Activated CD8-positive, alpha-beta T cell treated with anti-CD3 and anti-CD28 coated beads for 36 hours (primary cell): ENCODE measurements around the gene CMKLR1. TPM values are rescaled to one million over a fixed set of nuclear protein-coding genes. Genes with fewer than 3 reads are reported as not detected.

Experiments used
- ATAC-seq: fragments of 200-7000 bp; cut with Tn5 transposase; one replicate; pipeline ENCODE4 v1.10.0; 2021; ENCODE audit warnings: mild to moderate bottlenecking, moderate library complexity
- CTCF ChIA-PET: fragments of 350-600 bp; sonication (Branson Sonifier 250); formaldehyde crosslinking; loops from one replicate; lab custom pipeline; 2021; ENCODE audit warnings: antibody characterized with exemption; lab: Charles Lee
- POLR2A ChIA-PET: fragments of 350-600 bp; sonication (Branson Sonifier 250); formaldehyde crosslinking; loops from one replicate; lab custom pipeline; 2021; ENCODE audit warnings: antibody characterized with exemption; lab: Charles Lee
- DNase-seq: peaks from one replicate; pipeline ENCODE4 v3.0.0-alpha.2; 2020
- H3K27ac Mint-ChIP-seq: one replicate; pipeline ENCODE4 v1.8.0; 2021; ENCODE audit warnings: mild to moderate bottlenecking, mixed read lengths
- H3K27me3 Mint-ChIP-seq: one replicate; pipeline ENCODE4 v1.8.0; 2021; ENCODE audit warnings: mixed read lengths
- H3K36me3 Mint-ChIP-seq: one replicate; pipeline ENCODE4 v1.8.0; 2021; ENCODE audit warnings: low read depth, mixed read lengths
- H3K4me1 Mint-ChIP-seq: one replicate; pipeline ENCODE4 v1.8.0; 2021; ENCODE audit warnings: low read depth, mixed read lengths
- H3K4me3 Mint-ChIP-seq: one replicate; pipeline ENCODE4 v1.8.0; 2021; ENCODE audit warnings: mild to moderate bottlenecking, moderate library complexity, mixed read lengths
- H3K9me3 Mint-ChIP-seq: one replicate; pipeline ENCODE4 v1.8.0; 2021; ENCODE audit warnings: mixed read lengths
- intact Hi-C: fragments of 100-400 bp; cut with micrococcal nuclease; formaldehyde crosslinking; loops from one replicate; pipeline ENCODE4 v1.10.0; 2022
- total RNA-seq, 2 experiments: library from RNA; stranded (reverse); gene quantifications; one replicate each; pipeline ENCODE4 v1.2.3, GENCODE V29; 2021
- TF ChIP-seq, protein P1 (sequence below): fragments of 200-600 bp; IDR thresholded peaks from one replicate; pipeline ENCODE4 v1.8.0; 2022; ENCODE audit warnings: antibody characterized with exemption, mild to moderate bottlenecking

The CMKLR1 gene
- total RNA-seq, 2 experiments from 2014 or later, result not detected

DNA sequence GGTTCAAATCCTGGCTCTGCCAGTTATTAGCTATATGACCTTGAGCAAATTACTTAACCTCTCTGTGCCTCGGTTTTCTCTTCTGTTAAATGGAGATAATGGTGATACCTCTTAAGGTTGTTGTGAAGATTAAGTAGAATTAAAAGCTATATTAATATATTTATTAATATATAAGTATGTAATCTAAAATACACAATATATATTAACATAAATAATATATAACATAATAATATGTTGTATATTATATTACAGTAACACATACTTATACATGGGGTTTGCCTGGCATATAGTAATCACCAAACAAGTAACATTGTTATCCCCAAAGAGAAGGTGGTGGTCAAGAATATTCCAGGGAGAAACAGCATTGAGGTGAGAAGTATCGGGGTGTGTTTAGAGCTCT, 92.0 kb downstream of the CMKLR1 start:
- no peaks in the 10 kb centered on the region for H3K36me3 Mint-ChIP-seq
- ATAC-seq, result no peak
- ChIA-PET CTCF (no interaction called here), POLR2A (no interaction called here)
- peaks cover 7% of the 10 kb centered on the region for H3K27me3 Mint-ChIP-seq
- no peaks in the 10 kb centered on the region for H3K4me1 Mint-ChIP-seq
- intact Hi-C loops, result no loop called here
- TF ChIP-seq, protein P1, sequence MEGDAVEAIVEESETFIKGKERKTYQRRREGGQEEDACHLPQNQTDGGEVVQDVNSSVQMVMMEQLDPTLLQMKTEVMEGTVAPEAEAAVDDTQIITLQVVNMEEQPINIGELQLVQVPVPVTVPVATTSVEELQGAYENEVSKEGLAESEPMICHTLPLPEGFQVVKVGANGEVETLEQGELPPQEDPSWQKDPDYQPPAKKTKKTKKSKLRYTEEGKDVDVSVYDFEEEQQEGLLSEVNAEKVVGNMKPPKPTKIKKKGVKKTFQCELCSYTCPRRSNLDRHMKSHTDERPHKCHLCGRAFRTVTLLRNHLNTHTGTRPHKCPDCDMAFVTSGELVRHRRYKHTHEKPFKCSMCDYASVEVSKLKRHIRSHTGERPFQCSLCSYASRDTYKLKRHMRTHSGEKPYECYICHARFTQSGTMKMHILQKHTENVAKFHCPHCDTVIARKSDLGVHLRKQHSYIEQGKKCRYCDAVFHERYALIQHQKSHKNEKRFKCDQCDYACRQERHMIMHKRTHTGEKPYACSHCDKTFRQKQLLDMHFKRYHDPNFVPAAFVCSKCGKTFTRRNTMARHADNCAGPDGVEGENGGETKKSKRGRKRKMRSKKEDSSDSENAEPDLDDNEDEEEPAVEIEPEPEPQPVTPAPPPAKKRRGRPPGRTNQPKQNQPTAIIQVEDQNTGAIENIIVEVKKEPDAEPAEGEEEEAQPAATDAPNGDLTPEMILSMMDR, result no peak
- H3K9me3 Mint-ChIP-seq, result no peaks in the 10 kb centered on the region
- no peak for DNase-seq
- no peak overlapping the region for H3K27ac Mint-ChIP-seq
- no peak overlapping the region for H3K4me3 Mint-ChIP-seq

DNA sequence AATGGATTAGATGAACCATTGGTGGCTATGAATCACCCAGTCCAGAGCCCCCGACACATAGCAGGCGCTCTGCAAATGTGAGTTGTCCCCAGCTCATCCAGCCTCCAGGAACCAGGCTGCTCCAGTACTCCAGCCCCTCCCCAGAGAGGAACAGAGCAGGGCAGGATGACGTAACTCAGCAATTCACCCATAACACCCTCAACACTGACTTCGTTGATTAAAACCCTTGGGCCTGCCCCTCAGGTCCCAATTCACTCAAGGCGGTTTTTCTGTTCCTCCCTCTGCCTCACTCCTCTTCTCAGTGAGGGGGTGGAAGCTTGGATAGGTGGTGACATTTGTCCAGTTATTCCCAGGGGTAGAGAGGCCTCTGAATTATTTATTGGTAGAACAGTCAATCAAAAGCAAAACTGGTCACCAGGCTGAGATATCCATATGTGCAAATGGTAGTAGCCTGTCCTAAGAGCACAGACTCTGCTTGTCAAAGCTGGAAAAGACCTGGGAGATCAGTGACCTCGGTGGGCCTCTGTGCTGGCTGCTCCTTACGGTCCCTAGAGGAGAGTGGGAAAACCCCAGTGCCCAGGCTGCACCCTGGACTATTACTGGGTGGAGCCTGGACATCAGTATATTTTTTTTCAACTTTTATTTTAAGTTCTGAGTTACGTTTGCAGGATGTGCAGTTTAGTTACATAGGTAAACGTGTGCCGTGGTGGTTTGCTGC, 97.0 kb downstream of the CMKLR1 start:
- intact Hi-C loops, result no loop called here
- H3K36me3 Mint-ChIP-seq, result no peaks in the 10 kb centered on the region

DNA sequence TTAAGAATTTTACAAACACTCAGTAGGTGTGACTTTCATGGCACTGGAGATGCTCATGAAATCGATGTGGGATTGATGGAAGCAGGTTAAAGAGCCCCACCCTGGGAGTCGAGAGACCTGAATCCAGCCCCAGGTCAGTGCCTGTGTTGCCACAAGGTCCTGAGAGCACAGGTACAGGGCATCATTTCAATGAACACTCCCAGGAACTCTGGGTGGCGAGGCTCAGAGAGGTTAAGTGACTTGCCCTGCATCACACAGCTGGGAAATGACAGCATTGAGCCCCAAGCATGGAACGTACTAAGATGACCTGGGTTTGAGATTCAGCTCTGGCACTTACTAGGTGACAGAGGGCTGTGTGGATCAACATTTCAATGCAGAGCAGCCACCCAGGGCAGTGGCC, 98.2 kb downstream of the CMKLR1 start:
- TF ChIP-seq, protein P1, result no peak
- intact Hi-C loops, result no loop called here
- Mint-ChIP-seq H3K27me3 (peaks cover 24% of the 10 kb centered on the region), H3K4me1 (no peaks in the 10 kb centered on the region), H3K4me3 (no peak overlapping the region), H3K27ac (no peak overlapping the region), H3K9me3 (no peaks in the 10 kb centered on the region), H3K36me3 (no peaks in the 10 kb centered on the region)
- POLR2A ChIA-PET, result no interaction called here
- ATAC-seq (no peak), DNase-seq (no peak)
- CTCF ChIA-PET, result no interaction called here

More for the DNA sequence above, 97.0 kb downstream of the CMKLR1 start:
- Mint-ChIP-seq H3K9me3 (no peaks in the 10 kb centered on the region), H3K27me3 (peaks cover 24% of the 10 kb centered on the region), H3K4me1 (no peaks in the 10 kb centered on the region), H3K27ac (no peak overlapping the region), H3K4me3 (no peak overlapping the region)
- POLR2A ChIA-PET, result no interaction called here
- CTCF ChIA-PET, result no interaction called here
- no peak for ATAC-seq
- no peak for DNase-seq
- TF ChIP-seq, protein P1, result no peak

DNA sequence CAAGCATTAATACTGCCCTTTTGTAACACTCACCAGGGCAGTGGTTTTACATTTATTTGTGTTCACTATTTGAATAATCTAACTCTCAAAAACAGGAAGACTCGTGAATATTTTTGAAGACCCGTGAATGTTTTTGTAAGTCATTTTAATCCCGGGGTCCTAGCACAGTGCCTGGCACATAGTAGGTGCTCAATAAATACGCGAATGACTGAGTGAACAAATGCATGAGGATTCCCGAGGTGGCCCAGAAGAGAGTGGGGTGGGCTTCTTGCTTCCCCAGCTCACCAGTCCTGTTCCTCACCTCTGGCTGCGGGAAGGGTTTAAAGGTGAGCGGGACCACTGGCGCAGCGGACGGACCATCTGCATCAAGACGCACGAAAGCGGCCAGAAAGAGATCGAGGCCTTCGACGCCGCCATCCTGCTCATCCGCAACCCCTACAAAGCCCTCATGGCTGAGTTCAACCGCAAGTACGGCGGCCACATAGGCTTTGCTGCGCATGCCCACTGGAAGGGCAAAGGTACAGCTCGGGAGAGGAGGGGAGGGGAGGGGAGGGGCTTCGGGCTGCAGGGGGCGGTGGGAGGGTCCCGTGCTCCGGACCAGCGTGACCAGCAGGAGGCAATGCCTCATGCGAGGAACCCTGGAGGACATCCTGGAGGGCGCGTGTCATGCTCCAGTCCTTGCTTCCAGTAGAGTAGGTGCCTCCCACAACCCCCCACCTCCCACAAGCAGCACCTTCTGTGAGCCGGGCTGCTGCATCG, 98.9 kb downstream of the CMKLR1 start:
- Mint-ChIP-seq H3K4me3 (no peak overlapping the region), H3K9me3 (no peaks in the 10 kb centered on the region), H3K27ac (no peak overlapping the region), H3K4me1 (no peaks in the 10 kb centered on the region), H3K36me3 (no peaks in the 10 kb centered on the region), H3K27me3 (peaks cover 23% of the 10 kb centered on the region)
- POLR2A ChIA-PET, result no interaction called here
- ATAC-seq (no peak), DNase-seq (no peak)
- CTCF ChIA-PET, result no interaction called here
- intact Hi-C loops, result no loop called here
- TF ChIP-seq, protein P1, result no peak

DNA sequence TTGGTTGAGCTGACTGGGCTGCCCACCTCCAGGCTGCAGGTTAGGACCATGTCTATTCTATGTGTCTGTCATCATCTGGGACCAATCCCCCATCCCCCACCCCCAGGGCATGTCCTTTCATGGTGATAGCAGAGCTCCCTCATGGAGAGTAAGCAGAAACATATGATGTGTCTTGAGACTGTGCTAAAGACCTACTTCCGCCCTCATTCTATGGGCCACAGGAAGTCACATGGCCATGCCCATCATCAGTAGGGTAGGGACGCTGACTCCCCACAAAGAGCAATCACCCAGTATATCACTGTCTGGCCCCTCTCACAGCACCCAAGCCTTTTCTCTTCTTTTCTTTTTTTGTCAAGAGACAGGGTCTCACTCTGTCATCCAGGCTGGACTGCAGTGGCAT, 99.7 kb downstream of the CMKLR1 start:
- TF ChIP-seq, protein P1, result no peak
- no peak for ATAC-seq
- Mint-ChIP-seq H3K9me3 (no peaks in the 10 kb centered on the region), H3K27ac (no peak overlapping the region), H3K36me3 (no peaks in the 10 kb centered on the region), H3K4me3 (no peak overlapping the region), H3K4me1 (no peaks in the 10 kb centered on the region), H3K27me3 (peaks cover 19% of the 10 kb centered on the region)
- ChIA-PET CTCF (interaction anchor here (2.5 kb wide), 1 partner anchor 272 kb away, joined by 6 read pairs; no protein-coding TSS in a partner anchor), POLR2A (no interaction called here)
- DNase-seq, result no peak
- intact Hi-C loops, result no loop called here
